ENCODE results near the gene TMEM222. TPM values are rescaled to one million over a fixed set of nuclear protein-coding genes. Genes with fewer than 3 reads are reported as not detected.

TMEM222 gene
- total RNA-seq, 1 donor, result 31.4 TPM

DNA sequence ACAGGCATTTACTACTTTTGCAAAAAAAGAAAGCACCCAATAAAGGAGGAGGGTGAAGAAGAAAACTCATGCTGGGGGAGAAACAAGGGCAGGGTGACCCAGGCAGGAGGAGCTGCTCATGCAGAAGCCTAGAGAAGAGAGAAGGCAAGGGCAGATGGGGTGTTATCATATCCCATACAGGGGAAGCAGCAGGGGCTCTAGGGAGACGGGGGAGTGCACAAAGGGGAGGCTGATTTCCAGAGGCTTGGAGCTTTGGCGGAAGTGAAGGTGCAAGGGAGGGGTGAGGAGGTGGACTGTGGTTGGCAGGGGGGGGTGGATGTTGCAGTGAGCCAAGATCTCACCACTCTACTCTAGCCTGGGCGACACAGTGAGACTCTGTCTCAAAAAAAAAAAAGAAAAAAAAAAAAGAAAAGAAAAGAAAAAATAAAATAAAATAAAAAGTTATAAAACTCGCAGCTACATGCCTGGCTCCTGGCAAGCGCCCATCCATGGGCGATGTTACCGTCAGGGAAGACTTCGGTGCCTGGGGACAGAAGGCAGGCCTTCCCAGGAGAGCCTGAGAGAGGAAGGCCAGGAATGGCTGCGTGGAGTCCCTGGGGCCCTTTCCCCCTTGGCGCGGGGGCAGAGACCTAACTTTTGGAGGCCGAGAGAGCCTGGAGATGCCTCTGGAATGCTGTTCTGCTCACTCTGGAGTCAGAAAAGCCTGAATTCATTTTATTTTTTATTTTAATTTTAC, 56.0 kb downstream of the TMEM222 start:
- TF ChIP-seq, protein P1, sequence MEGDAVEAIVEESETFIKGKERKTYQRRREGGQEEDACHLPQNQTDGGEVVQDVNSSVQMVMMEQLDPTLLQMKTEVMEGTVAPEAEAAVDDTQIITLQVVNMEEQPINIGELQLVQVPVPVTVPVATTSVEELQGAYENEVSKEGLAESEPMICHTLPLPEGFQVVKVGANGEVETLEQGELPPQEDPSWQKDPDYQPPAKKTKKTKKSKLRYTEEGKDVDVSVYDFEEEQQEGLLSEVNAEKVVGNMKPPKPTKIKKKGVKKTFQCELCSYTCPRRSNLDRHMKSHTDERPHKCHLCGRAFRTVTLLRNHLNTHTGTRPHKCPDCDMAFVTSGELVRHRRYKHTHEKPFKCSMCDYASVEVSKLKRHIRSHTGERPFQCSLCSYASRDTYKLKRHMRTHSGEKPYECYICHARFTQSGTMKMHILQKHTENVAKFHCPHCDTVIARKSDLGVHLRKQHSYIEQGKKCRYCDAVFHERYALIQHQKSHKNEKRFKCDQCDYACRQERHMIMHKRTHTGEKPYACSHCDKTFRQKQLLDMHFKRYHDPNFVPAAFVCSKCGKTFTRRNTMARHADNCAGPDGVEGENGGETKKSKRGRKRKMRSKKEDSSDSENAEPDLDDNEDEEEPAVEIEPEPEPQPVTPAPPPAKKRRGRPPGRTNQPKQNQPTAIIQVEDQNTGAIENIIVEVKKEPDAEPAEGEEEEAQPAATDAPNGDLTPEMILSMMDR (IDR thresholded peaks at IDR 0.05; ENCODE audit: insufficient read depth, low read length), result no peak
- H3K4me3 ChIP-seq (ENCODE audit: low read depth, low read length), result no peak overlapping the region
- no peak for DNase-seq (ENCODE audit: low read depth)

DNA sequence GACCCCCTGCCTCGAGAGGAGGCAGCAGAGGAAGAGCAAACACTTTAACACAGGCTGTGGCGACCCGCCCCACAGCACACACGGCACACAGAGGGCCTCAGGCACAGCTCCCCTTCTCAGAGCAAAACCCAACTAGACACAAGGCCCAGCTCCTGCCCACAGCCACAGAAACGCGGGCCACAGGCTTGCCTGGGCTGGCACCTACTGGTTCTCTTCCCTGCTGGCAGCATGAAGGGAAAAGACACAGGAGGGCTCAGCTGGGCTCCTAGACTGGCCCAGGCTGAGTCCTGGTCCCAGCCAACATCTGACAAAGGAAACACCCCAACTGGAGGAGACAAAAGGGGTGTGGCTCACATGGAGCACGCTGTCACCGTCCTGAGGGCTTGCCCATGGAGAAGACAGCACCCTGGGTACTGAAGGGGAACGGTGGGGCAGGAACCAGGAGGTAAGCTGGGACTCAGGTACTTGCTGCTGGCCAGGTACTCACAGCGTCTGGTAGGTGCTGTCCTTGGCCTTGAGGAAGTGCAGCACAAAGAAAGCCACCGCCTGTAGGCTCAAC, 57.7 kb downstream of the TMEM222 start:
- TF ChIP-seq, protein P1 (IDR thresholded peaks at IDR 0.05; ENCODE audit: insufficient read depth, low read length), result no peak
- H3K4me3 ChIP-seq (ENCODE audit: low read depth, low read length), result no peak overlapping the region
- no peak for DNase-seq (ENCODE audit: low read depth)

DNA sequence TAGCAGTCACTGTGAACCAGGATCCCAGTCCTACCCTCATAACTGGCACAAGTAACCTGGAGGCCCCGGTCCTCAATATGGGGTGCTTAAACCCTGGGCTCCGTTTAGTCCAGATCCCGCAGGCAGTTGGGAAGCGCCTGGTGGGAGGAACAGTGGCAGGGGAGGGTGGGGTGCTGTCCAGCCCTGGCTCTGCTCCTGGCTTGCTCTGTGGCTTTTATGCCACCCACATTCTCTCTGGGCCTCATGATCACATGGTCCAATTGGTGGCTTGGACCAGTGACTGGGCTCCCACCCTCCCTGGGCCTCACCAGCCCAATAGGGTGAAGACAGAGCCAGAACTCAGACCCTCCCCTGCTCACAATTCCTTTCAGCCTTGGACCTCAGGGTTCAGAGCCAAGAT, 58.3 kb downstream of the TMEM222 start:
- TF ChIP-seq, protein P1 (IDR thresholded peaks at IDR 0.05; ENCODE audit: insufficient read depth, low read length), result no peak
- DNase-seq (ENCODE audit: low read depth), result no peak
- no peak overlapping the region for H3K4me3 ChIP-seq (ENCODE audit: low read depth, low read length)

DNA sequence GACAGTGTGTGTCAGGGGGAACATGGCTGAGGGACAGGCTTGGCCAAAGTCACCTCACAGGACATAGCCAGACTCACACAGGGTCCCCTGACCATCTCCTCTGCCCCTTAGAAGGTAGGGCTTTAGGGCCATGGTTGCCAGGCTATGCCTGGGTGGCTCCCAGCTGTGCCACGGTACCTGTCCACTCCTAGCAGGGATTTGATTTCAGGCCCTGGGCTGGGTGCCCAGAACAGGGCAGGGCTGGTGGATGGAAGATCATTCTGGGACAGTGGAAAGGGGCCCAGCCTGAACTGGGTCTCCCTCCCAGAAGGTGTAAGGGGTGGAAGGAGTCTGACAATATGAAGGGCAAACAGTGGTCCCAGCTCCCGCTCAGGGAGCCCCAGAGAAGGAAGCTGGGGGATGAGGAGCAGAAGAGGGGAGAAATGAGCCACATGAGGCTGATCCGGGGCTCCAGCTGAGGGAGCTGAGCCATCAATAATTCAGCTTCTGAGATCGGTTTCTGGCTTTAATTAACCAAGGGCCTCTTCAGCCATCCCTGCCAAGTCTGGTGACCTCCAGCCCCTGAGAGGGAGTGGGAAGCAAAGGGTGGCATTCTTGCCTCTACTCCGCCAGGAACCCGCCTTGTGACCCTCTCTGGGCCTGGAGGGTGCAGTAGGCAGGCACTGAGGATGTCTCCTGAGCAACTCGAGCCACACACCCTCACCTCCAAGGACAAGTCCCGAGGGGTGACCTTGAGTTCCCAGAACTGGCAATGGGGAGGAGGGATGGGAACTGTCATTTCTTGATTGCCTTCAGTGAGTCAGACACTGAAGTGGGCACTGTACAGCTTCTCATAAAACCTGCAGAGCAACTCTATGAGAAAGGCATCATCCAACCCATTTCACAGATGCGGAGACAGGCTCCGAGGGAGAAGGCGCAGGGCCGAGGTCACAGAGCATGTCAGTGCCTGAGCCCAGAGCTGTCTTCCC, 59.1 kb downstream of the TMEM222 start:
- H3K4me3 ChIP-seq (ENCODE audit: low read depth, low read length), result no peak overlapping the region
- no peak for DNase-seq (ENCODE audit: low read depth)
- TF ChIP-seq, protein P1 (IDR thresholded peaks at IDR 0.05; ENCODE audit: insufficient read depth, low read length), result no peak

DNA sequence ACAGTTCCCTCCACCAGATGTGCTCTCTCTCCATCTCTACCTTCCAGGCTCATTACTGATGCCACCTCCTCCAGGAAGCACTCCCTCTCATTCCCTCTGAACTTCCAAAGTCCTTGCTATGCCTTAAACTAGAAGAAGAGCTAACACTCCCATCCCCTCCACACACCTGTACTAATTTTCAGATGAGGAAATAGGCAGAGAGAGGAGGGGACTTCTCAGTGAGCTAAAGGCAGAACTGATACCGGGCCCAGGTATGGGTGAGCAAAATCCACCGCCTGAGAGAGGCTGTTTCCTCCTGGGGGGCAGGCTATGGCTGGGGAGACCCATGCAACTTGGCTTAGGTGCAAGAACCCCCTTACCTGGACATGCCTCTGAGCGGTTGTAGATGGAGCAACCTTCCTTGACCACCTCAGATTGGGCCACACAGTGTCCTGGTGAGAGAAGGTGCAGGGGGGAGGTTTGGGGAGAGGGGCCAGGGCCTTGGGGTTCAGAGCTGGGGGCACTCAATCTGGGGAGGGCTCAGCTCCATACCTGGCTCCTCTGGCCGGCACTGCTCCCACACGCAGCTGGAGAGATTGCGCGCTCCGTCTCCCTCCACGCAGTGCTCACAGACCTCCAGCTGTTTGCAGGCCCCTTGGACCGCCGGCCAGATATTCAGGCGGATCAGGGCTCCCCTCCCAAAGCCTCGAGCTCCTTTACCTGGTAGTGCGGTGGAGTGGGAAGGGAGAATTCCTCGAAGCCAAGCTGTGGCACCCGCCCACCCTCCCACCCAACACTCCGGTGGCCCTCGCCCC, 60.2 kb downstream of the TMEM222 start:
- TF ChIP-seq, protein P1 (IDR thresholded peaks at IDR 0.05; ENCODE audit: insufficient read depth, low read length), result no peak
- H3K4me3 ChIP-seq (ENCODE audit: low read depth, low read length), result no peak overlapping the region
- no peak for DNase-seq (ENCODE audit: low read depth)

DNA sequence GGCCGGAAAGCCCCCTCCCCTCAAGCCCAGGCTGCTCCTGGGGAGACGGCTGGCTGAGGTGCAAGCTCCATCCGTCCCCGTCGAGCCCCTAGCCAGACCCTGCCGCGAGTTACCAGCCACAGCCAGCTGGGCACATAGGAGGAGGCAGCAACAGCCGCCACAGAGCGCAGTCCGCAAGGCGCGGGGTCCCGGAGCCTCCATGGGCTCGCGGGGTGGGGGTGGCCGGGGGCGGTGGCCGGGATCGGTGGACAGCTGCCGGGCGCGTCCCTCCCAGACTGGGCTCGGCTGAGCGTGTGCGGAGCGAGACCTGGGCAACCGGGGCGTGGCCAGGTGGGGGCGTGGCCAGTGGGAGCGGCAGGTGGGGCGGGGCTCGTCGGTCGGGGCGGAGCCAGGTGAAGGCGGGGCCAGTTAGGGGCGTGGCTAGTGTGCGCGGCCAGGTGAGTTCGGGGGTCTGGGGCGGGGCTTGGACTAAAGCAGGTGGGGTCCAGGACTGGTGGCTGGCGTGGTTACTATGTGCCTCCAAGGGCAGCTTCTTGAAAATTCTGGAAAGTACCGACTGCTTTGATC, 61.2 kb downstream of the TMEM222 start, which contains the start of gene CD164L2:
Gene CD164L2 (minus strand): TSS at position 295 of the 567 bp plus-strand sequence. CDS start 94 bp downstream, at position 201.
- no peak for DNase-seq (ENCODE audit: low read depth)
- TF ChIP-seq, protein P1 (IDR thresholded peaks at IDR 0.05; ENCODE audit: insufficient read depth, low read length), result no peak

More for the DNA sequence above, 61.2 kb downstream of the TMEM222 start, which contains the start of gene CD164L2:
- no peak within 1 kb of the TSS for H3K4me3 ChIP-seq (ENCODE audit: low read depth, low read length)
